NCI-H146 treated with DMSO at 0.1 percent for 48 hours (cell line): ENCODE data around the gene ARHGAP23.
A peak's percentile ranks its signal among the peaks of the same experiment; 100 is the strongest.
"Not testable (repeated sequence)": the region's sequence is repeated elsewhere in the genome, so short reads cannot be mapped to it uniquely, and the experiment has no call there.

Experiments used
- DNase-seq: peaks from one replicate; lab custom pipeline; 2025; ENCODE audit not compliant: unreplicated experiment; lab: John Stamatoyannopoulos, UW

The ARHGAP23 gene

GRCh38 chr17:38484242-38485145, 56.2 kb downstream of the ARHGAP23 start:
- DNase-seq, result peak; percentile 20

GRCh38 chr17:38485146-38485468, 56.8 kb downstream of the ARHGAP23 start:
- DNase-seq, result no peak

- DNase-seq, result not testable (repeated sequence)
Measured at GRCh38 chr17:38485681-38486298, 57.5 kb downstream of the ARHGAP23 start.

DNA sequence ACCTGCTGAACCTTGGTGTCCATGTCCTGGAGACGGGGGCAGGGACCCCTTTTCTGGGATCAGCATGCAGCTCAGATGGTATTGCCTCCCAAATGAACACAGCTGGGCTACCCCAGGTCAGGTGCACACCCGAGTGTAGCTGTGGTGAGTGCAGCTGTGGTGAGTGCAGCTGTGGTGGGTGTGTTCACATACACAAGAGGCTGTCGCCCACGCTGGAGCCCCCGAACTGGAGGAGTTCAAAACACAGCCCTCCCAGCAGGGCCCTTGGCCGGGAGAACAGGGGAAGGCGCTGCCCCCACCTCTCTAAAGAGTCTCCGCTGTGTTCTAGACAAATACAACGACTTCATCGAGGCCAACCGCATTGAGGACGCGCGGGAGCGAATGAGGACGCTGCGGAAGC, 61.5 kb downstream of the ARHGAP23 start:
- DNase-seq, result not testable (repeated sequence)

GRCh38 chr17:38491346-38492066, 63.2 kb downstream of the ARHGAP23 start:
- not testable (repeated sequence) for DNase-seq

- DNase-seq, result peak; percentile 49
Measured at GRCh38 chr17:38492067-38493040, 64.1 kb downstream of the ARHGAP23 start.

DNA sequence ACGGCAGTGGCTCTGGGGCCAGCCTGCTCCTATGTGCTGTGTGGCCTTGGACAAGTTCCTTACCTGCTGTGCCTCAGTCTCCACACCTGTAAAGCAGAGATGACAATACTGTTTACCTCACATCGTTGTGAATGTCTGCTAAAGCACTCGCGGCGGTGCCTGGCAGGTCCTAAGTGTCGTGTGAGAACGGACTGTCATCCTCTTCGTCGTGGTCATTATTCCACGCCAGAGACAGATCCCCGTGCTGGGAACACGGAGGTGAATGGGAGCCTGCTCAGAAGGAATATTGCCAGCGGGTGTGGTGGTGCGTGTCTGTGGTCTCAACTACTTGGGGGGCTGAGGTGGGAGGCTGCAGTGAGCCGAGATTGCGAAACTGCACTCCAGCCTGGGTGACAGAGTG, 65.9 kb downstream of the ARHGAP23 start:
- DNase-seq, result not testable (repeated sequence)

DNA sequence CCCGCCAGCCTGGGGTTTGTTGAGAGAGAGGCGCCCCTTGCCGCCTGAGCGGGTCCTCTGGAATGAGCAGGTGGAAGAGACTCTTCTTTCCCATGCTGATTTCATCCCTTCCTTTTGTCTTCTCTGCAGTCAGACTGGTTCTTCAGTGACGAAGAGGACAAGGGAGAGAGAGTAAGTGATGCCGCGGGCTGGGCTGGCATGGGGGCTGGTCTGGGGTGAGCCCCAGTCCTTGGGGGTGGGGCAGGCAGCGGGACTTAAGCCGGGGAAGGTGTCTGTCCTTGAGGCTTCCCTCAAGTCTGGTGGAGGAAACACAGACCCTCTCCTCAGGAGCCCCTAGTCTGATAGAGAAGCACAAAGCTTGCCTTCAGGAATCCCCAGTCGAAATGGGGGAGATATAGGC, 69.4 kb downstream of the ARHGAP23 start:
- DNase-seq, result not testable (repeated sequence)

DNA sequence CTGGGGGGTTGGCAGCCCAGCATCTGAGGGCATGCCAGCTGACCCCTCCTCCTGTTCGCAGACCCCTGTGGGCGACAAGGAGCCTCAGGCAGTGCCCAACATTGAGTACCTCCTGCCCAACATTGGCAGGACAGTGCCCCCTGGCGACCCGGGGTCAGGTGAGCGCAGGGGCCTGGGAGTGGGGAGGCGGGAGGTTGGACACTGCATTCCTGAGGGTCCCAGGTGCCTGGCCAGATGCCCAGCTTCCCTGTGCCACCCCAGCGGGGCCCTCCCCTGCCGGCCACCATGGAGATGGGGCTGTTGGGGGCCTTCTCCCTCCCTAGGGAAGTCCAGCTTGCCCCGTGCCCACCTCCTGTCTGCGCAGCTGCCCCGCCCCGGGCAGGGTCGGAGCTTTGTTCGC, 70.1 kb downstream of the ARHGAP23 start:
- no peak for DNase-seq

DNA sequence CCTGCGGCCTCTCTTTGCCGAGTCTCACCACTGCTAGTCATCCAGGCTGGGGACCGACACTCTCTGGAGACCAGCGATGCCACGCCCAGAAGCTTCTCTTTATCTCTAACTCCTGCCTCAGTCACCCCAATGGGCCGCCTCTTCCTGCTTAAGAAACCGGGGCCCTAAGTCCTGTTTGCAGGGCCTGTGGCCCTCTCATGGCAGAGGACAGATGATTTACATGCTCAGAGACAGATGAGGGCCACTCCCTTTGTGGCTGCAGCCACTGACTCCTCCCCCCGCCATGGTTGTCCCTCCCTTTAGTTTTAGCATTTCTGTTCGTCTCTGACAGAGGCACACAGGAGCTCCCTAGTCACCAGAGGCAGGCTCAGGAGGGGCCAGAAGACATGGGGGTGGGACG, 71.0 kb downstream of the ARHGAP23 start:
- DNase-seq, result not testable (repeated sequence)

- DNase-seq, result not testable (repeated sequence)
Measured at GRCh38 chr17:38501718-38502117, 73.5 kb downstream of the ARHGAP23 start.

DNA sequence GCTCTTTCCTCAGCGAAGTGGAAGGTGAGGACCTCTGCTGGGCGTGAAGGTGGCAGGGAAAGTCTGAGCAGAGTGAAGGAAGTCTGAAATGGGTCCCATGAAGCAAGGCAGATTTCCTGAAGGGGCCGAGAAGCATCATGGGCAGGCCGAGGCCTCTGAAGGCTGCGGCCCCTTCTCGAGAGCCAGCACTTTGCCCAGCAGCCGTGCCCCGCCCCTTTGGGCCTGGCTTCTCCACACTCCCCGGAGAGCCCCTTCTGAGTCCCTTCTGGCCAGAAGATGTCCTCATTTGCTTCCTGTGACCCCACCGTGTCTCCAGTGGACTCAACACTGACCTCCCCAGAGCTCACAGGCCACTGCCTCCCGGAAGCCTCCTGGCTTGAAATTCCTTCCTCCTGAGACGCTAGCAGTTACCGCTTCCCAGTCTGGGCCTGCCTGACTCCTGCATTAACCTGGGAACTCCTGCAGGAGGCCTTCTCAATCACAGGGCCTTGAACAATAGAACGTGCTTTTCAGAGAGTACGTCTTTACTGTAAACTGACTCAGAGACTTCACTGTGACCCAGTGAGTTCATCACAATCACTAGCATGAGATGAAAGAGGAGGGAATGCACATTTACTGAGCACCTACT, 75.1 kb downstream of the ARHGAP23 start:
- not testable (repeated sequence) for DNase-seq

GRCh38 chr17:38504216-38504615, 76.0 kb downstream of the ARHGAP23 start:
- DNase-seq, result no peak

DNA sequence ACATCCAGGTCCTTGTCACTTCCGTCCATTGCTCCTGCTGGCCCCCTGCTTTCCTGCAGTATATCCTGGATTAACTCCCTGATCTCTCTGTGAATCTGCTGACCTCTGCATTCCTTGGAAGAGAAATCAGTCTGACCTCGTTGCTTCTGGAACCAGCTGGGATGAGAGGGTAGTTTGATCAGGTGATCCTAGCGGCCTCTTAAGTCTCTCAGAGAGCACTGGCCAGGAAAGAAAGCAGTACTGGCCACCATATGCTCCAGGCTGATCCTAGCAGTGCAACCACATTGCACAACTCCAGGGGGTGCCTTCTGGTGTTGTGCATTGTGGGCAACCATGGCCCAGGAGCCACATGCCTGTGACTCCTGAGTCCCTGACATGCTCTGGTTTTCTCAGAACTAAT, 79.2 kb downstream of the ARHGAP23 start:
- no peak for DNase-seq

- DNase-seq, result no peak
Measured at GRCh38 chr17:38507921-38508569, 79.8 kb downstream of the ARHGAP23 start.

DNA sequence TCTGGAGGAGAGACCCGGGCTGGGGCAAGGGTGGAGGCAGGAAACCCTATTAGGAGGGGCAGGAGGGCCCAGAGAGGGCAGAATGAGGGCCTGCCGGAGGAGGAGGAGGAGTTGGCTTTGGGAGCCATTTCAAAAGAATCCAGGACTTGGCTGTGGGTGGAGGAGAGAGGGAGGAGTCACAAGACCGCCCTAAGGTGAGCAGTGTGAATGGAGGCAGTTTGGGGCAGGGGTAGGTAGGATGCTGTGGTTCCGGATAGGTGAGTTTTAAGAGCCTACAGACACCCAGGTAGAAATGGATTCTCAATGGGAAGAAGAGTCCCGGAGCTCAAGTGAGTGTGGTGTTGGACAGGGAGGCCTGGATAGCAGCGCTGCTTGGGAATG, 80.3 kb downstream of the ARHGAP23 start:
- no peak for DNase-seq

- DNase-seq, result no peak
Measured at GRCh38 chr17:38508954-38509771, 80.9 kb downstream of the ARHGAP23 start.

- no peak for DNase-seq
Measured at GRCh38 chr17:38509772-38510420, 81.6 kb downstream of the ARHGAP23 start.
